H4 (cell line): ENCODE data around the gene DQX1. TPM values are rescaled to one million over a fixed set of nuclear protein-coding genes. Genes with fewer than 3 reads are reported as not detected.

Source experiments
- DNase-seq: peaks from one replicate; pipeline ENCODE4 v3.0.0-alpha.2; 2015; ENCODE audit warnings: low spot score
- total RNA-seq: library from RNA; depleted of rRNA; stranded (reverse); fragments of >200 nt; shearing (Covaris generic); gene quantifications from 2 replicates; pipeline ENCODE4 v1.2.3, GENCODE V29; 2014

Gene DQX1
- total RNA-seq, 1 experiment from 2014 or later, result not detected

- DNase-seq, result no peak
Observed at GRCh38 chr2:74554820-74555531, 28.9 kb upstream of the DQX1 start.

GRCh38 chr2:74553892-74554819, 28.1 kb upstream of the DQX1 start, which contains the start of the genes DOK1 and LOXL3:
Gene DOK1 (plus strand): TSS chr2:74554720. CDS start chr2:74554755, 35 bp downstream.
Gene LOXL3 (minus strand): TSS chr2:74553942. CDS start chr2:74552634, 1,308 bp downstream.
- DNase-seq, result peak; percentile 88

- no peak for DNase-seq
Observed at GRCh38 chr2:74552914-74553811, 27.1 kb upstream of the DQX1 start.

- DNase-seq, result no peak
Observed at GRCh38 chr2:74551942-74552913, 26.2 kb upstream of the DQX1 start.

GRCh38 chr2:74551530-74551929, 25.5 kb upstream of the DQX1 start:
- no peak for DNase-seq

GRCh38 chr2:74550231-74550630, 24.2 kb upstream of the DQX1 start:
- DNase-seq, result no peak

- DNase-seq, result no peak
Observed at GRCh38 chr2:74548900-74549826, 23.1 kb upstream of the DQX1 start.

GRCh38 chr2:74548285-74548899, 22.4 kb upstream of the DQX1 start:
- DNase-seq, result no peak

GRCh38 chr2:74546004-74546403, 20.0 kb upstream of the DQX1 start:
- DNase-seq, result no peak

GRCh38 chr2:74544634-74545033, 18.6 kb upstream of the DQX1 start:
- DNase-seq, result no peak

- no peak for DNase-seq
Observed at GRCh38 chr2:74542978-74543377, 16.9 kb upstream of the DQX1 start.

- DNase-seq, result no peak
Observed at GRCh38 chr2:74540291-74540690, 14.3 kb upstream of the DQX1 start.

GRCh38 chr2:74538881-74539339, 12.9 kb upstream of the DQX1 start:
- DNase-seq, result no peak

- no peak for DNase-seq
Observed at GRCh38 chr2:74537140-74537539, 11.1 kb upstream of the DQX1 start.

- DNase-seq, result no peak
Observed at GRCh38 chr2:74536166-74536950, 10.3 kb upstream of the DQX1 start.

- DNase-seq, result no peak
Observed at GRCh38 chr2:74535440-74535965, 9.5 kb upstream of the DQX1 start.

GRCh38 chr2:74534411-74534810, 8.4 kb upstream of the DQX1 start:
- DNase-seq, result no peak

GRCh38 chr2:74533464-74533863, 7.4 kb upstream of the DQX1 start:
- DNase-seq, result no peak
